Epithelial cell of prostate (primary cell): ENCODE measurements around the gene MED22.
"Not testable (repeated sequence)": the region's sequence is repeated elsewhere in the genome, so short reads cannot be mapped to it uniquely, and the experiment has no call there.

Experiments used
- DNase-seq: peaks from one replicate; pipeline ENCODE4 v3.0.0-alpha.2; 2011; ENCODE audit warnings: low read depth, low spot score
- H3K27ac ChIP-seq: fragments of 450-650 bp; 2 replicates; pipeline ENCODE4 v1.5.1; 2017; ENCODE audit warnings: mild to moderate bottlenecking

Gene MED22

DNA sequence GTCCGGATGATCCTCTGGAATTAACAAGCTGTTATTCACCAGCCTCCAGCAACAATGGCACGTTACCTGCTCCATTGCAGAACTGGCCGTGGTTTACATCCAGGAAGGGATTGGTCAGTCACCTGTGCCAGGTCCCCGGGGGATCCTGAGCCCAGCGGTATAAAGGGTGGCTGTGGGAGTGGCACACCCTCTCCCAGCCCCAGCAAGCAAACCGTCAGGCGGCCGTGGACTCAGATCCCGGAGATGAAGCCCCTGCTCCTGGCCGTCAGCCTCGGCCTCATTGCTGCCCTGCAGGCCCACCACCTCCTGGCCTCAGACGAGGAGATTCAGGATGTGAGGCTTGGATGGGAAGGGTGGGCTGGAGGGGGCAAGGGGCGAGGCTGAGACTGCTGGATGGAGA, 30.4 kb downstream of the MED22 start:
- DNase-seq, H3K27ac ChIP-seq: not testable (repeated sequence)

DNA sequence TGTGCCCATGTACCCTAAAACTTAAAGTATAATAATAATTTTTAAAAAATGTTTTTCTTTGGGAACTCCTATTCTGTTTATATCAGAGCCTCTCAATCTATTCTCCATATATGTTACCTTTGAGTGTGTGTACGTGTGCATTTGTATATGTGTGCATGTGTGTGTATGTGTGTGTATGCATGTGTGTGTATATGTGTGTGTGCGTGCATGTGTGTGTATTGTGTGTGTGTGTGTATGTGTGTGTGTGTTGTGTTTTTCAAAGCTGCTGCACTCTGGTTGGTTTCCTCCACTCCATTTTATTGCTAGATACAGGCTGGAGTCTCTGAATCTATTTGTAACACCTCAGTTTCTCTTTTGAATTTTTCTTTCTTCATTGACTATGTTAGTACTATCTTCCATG, 31.9 kb downstream of the MED22 start:
- H3K27ac ChIP-seq: no peak overlapping the region
- no peak for DNase-seq

DNA sequence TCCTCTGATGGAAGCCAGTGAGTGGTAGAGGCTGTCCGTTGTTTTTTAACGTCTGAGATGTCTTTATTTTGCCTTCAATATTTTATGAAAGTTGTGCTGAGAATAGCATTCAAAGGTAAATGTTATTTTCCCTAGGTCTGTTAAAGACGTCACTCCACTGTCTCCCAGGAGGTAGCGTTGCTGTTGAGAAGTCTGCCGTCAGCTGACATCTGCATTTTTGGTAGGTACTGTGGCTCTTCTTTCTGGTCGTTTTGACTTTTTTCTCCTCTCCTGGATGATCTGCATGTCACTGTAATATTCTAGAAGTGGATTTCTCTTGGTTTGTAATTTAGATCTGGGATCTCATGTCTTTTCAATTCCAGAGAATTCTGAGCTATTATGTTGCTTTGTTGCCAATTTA, 38.3 kb downstream of the MED22 start:
- DNase-seq: no peak
- H3K27ac ChIP-seq: no peak overlapping the region

DNA sequence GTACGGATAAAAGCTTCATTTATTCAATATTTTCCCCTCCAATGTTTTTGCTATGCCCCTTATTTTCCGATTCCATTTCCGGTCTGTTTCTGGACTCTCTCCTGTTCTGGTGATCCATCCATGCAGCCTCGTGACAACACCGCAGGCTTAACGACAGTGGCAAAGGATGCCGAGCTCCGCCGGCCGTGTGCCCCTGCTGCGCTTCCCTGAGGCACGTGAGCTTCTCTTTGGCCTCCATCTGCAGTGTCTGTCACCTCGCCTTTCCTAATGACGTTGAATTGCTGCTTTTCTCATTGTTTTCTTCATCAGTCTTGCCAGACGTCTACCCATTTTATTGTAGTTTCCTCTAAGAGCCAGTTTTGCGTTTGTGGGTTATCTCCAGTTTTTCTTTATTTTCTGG, 40.6 kb downstream of the MED22 start:
- no peak for DNase-seq
- no peak overlapping the region for H3K27ac ChIP-seq

DNA sequence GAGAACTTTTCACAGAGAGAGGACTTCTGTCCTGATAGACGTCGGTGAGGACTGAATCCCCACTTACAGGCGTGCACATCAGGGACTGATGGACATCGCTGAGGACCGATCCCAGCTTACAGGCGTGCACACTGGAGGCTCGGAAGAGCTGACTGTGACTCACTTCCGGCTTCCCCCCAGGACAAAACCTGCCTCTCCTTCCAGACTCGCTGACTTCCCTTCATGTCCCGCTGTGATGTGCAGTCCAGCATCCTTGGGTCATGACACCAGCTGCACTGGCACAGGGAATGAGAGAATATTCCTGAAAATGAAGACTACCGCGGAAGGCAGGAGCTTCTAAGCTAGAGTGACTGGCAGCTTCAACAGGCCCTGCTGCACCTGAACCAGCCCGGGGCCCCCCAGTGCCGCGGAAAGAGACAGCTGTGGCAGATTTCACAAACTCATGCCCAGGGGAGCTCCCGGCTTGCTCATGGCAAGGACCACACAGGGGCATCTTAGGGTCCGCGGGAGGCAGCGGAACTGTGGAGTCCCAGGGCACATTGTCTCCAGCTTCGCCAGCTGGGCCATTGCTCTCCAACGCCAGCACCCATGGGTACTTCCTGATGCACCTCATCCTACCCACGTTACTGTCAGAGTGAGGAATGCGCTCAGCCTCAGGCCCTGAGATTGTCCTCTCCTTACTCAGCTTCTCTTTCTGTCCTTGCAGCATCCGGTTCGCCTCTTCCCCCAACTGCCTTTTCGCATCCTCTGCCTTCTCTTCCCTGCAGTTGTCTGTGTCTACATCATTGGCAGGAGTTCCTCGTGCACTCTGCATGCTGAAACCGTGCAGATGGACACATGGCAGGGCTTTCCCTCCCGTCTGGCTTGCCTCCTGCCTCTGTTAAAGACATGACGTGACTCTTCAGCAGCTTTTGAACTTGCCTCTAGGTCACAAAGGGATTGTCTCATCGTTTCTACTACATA, 41.4 kb downstream of the MED22 start:
- H3K27ac ChIP-seq: no peak overlapping the region
- no peak for DNase-seq

DNA sequence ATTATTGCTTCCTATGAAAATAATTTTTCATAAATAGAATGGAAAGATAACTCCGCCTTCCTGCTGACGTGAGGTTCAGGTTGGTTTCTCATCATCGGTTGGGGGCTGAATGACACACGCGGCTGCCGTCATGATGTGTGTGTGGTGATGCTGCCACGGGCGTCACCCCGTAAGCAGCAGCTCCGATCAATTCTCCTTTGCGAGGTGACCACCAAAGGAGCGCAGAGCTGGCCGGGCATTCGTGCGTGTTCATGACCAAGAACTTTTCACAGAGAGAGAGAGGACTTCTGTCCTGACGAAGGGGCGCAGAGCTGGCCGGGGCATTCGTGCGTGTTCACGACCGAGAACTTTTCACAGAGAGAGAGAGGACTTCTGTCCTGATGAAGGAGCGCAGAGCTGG, 42.2 kb downstream of the MED22 start:
- H3K27ac ChIP-seq: no peak overlapping the region

DNA sequence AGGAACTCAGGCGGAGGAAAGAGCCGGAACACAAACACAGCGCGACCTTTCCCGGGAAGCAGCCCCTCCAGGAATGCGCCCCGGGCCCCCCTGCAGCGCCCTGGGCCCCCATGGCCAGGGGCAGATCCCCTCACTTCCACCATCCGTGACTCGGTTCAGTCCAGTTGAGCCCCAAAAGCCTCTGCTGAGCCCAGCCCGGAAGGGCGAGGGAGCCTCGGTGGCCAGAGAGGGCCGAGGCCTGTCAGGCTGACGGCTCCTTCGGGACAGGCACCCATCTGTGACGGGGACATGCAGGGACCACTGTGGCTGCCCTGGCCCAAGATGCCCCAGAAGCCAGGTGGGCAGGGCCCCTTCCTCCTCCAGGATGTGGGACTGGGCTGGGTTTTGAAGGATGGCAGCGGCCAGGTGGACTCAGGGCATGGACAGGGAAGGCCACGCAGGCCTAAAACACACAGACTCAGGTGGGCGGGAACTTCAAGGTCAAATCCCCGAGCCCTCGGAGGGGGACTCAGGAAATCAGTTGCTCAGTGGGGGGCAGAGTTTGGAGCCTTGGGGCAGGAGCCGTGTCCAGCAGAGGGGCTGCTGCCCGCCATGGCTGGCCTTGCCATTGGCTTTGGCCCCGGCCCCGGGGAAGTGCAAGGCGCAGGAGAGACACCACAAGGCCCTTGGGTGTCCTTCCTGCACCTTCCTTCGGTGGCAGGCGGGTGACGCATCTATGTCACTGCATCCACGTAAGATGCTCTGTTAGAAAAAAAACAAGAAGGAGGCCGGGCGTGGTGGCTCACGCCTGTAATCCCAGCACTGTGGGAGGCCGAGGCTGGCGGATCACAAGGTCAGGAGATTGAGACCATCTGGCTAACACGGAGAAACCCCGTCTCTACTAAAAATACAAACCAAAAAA, 43.2 kb downstream of the MED22 start:
- no peak for DNase-seq
- H3K27ac ChIP-seq: no peak overlapping the region

More for the DNA sequence above, 42.2 kb downstream of the MED22 start:
- DNase-seq: no peak

DNA sequence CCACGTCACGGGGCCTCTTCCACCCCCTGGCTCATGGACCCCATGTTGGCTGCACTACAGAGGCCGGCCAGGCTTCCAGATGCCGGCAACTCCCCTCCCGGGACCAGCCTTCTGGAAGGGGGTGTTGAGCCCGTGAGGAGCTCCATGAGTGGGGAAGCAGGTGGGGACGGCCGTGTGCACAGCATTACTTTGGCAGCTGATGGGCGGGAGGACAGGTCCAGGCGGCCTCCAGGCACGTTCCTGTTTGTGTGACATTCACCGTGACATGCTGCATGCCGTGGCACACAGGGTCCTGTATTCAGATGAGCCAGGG, 43.8 kb downstream of the MED22 start:
- no peak overlapping the region for H3K27ac ChIP-seq
- no peak for DNase-seq

DNA sequence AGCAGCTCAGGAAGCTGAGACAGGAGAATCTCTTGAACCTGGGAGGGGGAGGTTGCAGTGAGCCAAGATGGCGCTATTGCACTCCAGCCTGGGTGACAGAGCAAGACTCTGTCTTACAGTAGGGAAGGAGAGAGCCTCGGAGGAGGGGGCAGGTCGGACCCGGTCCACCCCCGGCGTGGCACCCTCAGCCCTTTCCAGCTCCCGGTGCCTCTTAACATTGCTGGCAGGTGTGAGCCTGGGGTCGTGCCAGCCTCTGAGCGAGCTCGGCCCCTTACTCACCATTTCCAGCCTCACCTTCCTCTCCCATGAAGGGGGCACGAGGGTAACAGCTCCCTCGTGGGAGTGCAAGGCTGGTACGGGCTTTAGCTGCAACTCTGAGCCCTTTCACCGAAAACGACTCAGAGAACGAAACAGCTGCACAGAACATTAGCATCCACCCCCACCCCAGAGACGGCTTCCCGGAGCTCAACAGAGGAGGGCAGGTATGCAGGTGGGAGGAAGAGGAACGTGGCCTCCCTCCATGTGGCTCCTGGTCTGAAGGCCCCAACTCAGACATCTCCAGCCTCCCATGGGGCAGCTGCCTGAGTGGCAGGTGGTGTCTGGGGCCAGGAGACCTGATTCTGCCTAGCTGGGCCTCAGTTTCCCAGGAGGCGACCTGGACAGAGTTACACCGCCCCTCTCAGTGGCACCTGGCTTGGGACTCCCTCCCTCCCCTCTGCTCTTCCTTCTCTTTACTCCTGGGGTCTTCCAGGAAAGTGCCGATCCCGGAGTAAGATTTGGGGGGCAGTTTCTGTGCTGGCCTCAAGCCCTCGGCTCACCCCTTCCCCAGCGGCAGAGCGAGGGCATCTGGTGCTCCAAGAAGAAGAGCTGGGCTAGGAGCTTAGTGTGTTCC, 44.4 kb downstream of the MED22 start:
- no peak overlapping the region for H3K27ac ChIP-seq
- DNase-seq: no peak

DNA sequence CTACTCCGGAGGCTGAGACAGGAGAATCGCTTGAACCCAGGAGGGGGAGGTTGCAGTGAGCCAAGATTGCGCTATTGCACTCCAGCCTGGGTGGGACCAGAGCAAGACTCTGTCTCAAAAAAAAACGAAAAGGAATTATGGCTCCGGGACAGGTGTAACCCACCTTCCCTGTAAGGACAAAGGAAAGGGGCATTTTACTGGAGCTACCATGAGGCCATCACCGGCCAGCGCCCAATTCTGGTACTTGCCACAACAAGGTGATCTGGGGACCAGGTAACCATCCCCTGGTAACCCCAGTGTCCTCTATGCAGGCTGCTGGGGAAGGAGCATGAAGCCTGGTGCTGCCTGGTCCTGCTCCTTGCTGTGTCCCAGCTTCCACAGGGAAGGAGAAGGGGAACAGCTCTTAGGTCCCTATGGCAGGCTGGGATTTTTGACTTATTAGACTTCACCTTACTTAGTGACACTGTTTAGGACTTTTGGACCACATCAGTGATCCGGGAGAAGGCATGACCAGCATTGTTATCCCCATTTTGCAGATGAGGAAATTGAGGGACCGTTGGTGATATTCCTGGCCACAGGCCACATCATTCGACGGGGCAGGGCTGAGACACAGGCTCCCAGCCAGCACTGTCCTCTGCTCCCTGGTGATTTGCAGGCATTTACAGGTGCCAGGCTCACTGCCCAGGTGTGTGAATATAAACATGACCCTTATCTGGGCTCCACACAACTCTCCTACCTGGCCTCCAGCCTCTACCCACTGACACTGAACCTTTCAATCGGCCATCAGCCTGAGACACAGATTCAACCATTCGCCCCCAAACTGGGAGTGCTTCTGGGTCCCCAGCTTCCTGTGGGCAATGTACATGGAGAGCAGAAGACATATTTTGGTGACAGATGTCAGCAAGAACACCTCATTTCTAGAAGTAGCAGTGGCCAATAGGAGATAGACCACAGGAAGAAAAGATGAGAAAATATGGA, 46.4 kb downstream of the MED22 start:
- H3K27ac ChIP-seq: no peak overlapping the region
- DNase-seq: no peak

DNA sequence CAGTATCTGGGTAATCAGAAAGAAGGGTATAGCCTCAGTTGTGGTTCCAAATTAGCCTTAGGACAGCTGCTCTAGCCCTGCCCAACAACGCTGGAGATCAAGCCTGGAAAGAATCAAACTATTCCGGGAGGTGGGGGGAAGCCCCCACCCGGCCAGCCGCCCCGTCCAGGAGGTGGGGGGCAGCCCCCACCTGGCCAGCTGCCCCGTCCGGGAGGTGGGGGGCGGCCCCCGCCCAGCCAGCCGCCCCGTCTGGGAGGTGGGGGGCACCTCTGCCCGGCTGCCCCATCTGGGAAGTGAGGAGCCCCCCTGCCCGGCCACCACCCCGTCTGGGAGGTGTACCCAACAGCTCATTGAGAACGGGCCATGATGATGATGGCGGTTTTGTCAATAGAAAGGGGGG, 47.9 kb downstream of the MED22 start:
- H3K27ac ChIP-seq, DNase-seq: not testable (repeated sequence)

DNA sequence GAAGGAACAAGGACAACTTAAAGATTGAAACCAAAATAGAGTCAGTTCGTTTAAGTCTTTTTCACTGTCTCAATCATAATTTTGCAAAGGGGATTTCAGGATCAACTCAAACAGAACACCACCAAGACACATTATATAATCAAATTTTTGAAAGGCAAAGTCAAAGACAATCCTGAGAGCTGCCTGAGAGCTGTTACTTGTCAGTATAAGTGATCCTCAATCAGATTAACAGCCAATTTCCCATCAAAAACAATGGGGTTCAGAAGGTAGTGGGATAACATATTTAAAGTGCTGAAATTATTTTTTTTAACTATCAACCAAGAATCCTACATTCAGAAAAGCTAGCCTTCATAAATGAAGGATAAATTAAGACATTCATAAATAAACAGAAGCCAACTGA, 53.7 kb downstream of the MED22 start:
- no peak overlapping the region for H3K27ac ChIP-seq
- DNase-seq: no peak

DNA sequence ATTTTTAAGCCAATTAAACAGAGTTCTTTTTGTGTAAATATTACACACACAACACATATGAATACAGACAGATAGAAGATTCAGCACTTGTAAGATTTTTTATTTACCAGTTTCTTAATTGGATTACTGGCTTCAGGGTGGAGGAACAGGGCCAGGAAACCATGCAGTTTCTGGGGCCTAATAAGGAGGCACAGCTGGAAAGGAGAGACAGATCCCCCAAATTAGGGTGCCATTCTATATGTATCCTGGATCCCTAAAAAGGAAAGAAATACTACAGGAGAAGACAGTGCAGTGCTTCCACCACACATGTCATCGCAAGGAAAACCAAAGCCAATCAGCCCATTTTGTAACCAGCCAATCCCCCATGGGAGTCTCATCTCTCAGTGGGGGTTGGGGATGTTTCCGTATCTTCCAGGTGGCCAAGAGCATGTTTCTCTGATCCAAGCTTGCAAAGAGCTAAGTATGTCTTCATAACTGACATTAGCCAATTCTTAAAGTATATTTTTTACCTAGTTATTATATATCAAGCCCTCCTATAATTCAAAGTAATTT, 57.1 kb downstream of the MED22 start:
- H3K27ac ChIP-seq: no peak overlapping the region
- DNase-seq: no peak
